PC-3 (cell line): Measurements from ENCODE around the gene PALM2AKAP2.

ENCODE experiments used
- EZH2 ChIP-seq: fragments of 300-600 bp; sonication (generic); IDR thresholded peaks from one replicate; pipeline ENCODE4 v1.6.1; 2017; ENCODE audit warnings: antibody characterized with exemption, mild to moderate bottlenecking, low read length; ENCODE audit not compliant: unreplicated experiment
- TF ChIP-seq, protein P1 (sequence below): fragments of 300-600 bp; sonication (generic); conservative IDR thresholded peaks from 2 replicates; pipeline ENCODE4 v1.5.1; 2017; ENCODE audit warnings: antibody characterized with exemption, low read depth, mild to moderate bottlenecking, low read length

DNA sequence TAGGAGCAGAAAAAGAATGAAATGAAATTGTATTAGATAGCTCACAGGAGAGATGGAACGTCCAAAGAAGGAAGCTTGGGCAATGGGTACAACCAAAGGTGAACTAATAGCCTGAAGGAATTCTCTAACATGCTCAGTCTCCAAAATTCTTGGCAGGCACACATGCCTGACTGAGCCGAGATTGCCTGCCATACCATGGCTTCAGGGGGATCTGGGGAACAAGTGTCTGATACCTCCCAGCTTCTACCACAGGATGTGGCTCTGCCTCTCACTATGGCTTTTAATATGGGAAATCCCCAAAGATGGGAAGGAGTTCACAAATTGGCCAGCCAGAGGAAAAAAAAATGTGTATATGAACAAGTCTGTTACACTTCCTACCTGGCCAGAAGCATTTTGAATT is 3.6 kb upstream of the PALM2AKAP2 start:
- TF ChIP-seq, protein P1, sequence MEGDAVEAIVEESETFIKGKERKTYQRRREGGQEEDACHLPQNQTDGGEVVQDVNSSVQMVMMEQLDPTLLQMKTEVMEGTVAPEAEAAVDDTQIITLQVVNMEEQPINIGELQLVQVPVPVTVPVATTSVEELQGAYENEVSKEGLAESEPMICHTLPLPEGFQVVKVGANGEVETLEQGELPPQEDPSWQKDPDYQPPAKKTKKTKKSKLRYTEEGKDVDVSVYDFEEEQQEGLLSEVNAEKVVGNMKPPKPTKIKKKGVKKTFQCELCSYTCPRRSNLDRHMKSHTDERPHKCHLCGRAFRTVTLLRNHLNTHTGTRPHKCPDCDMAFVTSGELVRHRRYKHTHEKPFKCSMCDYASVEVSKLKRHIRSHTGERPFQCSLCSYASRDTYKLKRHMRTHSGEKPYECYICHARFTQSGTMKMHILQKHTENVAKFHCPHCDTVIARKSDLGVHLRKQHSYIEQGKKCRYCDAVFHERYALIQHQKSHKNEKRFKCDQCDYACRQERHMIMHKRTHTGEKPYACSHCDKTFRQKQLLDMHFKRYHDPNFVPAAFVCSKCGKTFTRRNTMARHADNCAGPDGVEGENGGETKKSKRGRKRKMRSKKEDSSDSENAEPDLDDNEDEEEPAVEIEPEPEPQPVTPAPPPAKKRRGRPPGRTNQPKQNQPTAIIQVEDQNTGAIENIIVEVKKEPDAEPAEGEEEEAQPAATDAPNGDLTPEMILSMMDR, result no peak
- no peak for TF ChIP-seq EZH2
